Head of caudate nucleus (tissue), 42 donors: Measurements from ENCODE around the gene H3-3A.
A peak's percentile ranks its signal among the peaks of the same experiment; 100 is the strongest.

Experiments
- DNase-seq, 42 donors: peaks; one replicate each; pipeline versions ENCODE4 v3.0.0 to v3.0.0-alpha.2; 2020 to 2021; ENCODE audit warnings: mixed read lengths in 7 of 42
- intact Hi-C: fragments of 100-400 bp; cut with DNase I; formaldehyde crosslinking; loops from one replicate; pipeline ENCODE4 v1.15.0; 2022

H3-3A gene

DNA sequence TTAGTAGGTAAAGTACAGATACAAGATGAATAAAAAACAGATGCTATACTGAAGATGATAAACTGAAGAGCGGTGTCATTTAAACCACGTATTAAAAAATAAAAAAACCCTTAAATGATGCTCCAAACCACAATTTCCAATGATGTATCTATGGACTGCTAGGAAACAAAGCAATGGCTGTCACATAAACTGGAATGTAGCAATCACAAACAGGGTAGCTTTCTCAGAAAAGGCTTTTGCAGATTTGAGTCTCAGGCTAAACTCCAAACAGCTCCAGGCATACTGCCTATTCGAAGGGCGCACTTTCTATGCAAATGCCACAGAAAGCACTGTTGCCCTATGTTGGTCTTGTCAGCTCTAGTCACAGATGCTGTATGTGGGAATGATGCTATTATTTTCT lies 12.4 kb upstream of the H3-3A start:
- intact Hi-C loops, result no loop called here
- DNase-seq, result no peak

DNA sequence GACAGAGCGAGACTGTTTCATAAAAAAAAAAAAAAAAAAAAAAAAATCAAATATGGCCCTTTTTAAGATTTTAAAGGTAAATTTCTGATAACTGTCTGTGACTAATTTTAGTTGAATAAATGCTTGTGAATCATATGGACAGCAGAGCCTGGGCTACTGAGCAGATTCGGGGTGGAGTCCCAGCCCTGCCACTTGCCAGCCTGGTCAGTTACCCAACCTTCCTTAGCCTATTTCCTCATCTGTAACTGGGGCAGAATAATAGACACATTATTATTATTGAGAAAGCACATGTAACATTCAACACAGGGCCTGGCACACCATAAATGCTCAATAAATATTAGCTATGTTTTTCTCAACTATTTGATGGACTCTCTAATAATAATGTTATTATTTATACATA lies 11.2 kb upstream of the H3-3A start:
- DNase-seq, result no peak
- intact Hi-C loops, result no loop called here

DNA sequence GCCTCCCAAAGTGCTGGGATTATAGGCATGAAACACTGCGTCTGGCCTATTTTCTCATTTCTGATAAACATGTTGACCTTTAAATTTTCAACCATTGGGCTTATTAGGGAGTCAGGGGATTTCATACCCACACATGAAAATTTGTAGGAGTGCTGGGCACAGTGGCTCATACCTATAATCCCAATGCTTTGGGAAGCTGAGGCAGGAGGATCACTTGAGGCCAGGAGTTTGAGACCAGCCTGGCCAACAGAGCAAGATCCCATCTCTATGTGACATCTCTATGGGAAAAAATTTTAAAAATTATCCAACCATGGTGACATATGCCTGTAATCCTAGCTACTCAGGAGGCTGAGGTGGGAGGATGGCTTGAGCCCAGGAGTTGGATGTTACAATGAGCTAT lies 10.5 kb upstream of the H3-3A start:
- intact Hi-C loops, result no loop called here
- no peak for DNase-seq

DNA sequence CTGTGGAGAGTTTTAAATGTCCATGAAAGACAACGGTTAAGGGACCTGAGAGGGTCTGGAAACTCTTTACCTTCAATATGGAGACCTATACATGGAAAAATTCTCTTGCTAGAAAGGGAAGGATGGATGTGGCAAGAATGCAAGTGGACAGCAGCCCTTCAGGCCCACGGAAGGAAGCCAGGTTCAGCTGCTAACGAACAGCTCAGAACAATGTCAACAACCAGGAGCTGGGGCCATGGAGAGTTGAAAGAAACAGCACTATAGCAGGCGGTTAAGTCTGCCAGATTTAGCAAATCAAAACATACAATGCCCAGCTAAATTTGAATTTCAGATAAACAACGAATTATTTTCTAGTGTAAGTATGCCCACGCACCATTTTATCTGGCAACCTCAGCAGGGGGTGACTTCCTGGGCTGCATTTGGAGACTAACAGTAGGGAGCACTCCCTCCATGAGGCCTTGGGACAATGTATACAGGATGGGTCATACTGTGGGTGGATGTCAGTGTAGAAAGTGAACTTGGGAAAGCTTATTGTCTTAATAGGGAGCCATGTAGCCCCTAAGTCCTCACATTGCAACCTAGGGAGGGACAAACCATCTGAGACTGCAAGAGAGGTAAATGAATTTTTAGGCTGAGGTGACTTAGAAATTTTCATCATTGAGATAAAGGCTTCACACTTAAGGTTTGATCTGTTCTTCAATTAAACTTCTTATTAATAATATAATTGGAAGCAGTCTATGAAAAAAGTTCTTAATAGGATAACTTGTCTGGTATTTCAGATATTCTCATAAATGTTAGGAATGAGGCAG lies 7.8 kb upstream of the H3-3A start:
- DNase-seq, result no peak
- intact Hi-C loops, result no loop called here

GRCh38 chr1:226059709-226060108 lies 2.8 kb upstream of the H3-3A start:
- intact Hi-C loops, result loop anchor here (5.0 kb wide), 2 partner anchors 63 to 128 kb away; partner anchors contain the start of gene ACBD3

DNA sequence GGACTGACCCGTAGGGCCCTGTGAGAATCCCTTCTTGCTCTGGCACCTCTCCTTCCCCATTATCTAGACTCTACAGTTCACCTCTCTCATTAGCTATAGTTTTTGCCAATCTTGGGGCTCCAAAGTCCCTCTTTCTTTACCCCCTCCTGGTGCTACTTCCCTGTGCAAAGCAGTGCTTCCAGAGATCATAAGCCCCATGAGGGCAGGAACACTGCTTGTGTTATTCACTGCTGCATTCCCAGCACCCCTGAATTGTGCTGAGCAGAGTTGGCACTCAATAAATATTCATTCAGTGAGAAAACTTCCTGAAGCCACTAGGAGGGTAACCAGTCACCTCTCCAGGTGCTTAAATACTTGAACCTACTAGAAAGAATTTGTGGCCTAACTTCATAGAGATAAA lies 2.1 kb upstream of the H3-3A start:
- DNase-seq, result no peak
- intact Hi-C loops, result loop anchor here (5.0 kb wide), 2 partner anchors 62 to 127 kb away; partner anchors contain the start of gene ACBD3

More at GRCh38 chr1:226059709-226060108, 2.8 kb upstream of the H3-3A start:
- DNase-seq, result no peak

DNA sequence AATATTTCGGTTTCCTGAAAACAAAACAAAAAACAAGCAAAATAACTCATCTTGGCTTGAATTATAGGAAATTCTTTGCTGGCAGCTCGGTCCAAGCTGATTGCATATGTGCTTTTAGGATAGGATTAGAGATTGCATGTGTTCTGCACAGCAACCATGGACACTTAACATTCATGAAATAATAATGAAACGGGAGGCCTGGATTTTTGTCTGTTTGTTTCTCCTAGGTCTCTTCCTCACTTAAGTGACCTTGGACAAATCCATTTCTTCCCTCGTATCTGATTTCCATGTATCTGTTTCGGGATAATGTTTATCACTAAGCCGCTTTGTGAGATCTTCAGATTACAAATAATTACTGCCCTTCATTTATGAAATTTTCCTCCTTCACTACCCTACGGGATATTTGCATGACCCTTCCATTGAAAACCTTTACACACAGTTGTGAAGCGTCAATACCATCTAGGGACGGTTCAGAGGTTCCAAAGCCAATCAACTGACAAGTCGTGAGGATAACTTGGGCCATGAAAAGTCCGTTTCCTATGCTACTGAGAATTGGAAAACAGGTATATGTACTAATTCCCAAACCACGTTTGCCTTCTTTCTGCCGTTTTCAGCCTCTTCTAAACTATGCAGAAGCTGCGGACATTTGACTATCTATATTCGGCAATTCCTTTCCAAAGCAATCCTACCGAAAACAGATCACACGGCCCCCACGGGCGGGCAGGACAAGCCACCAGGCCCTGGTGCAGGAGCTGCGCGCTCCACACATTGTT lies 1.3 kb upstream of the H3-3A start:
- no peak for DNase-seq

DNA sequence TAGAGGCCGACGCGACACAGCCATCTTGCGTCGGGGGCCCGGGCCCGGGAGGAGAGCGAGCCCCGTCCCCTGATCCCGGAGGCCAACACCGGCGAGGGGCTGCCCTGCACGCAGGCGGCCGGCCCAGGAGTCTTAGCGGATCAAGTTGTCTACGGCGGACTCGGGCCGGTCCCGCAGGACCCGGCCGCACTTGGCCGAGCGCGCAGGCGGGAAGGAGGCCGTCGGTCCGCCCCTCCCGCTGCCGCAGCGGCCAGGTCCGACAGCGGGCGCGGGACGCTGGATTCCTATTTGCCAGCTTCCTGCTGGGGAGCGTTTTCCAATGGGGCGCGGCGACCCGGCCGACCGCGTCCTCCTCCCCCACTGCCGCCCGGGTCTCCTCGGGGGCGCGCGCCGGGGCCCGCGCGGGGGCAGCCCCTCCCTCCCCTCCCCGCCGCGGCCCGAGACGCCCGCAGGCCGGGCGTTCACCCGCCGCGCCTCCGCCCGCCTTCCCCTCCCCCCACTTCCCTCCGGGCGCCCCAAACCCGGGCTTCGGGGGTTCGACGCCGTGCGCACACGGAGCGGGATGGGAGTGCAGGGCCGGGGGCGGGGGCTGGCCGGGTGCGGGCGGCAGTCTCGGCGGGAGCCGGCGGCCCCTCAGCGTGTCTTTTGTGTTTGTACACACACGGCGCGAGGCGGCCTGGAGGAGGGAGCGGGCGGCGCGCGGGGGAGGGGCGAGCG lies 517 bp upstream of the H3-3A start:
- DNase-seq, result peak; percentile 49 to 91 (median 81)
- intact Hi-C loops, result loop anchor here (1.0 to 5.0 kb wide), 3 partner anchors 60 to 125 kb away; partner anchors contain the start of genes ACBD3 and SDE2

More for the DNA sequence above, 1.3 kb upstream of the H3-3A start:
- intact Hi-C loops, result loop anchor here (5.0 kb wide), 2 partner anchors 61 to 126 kb away; partner anchors contain the start of gene ACBD3

DNA sequence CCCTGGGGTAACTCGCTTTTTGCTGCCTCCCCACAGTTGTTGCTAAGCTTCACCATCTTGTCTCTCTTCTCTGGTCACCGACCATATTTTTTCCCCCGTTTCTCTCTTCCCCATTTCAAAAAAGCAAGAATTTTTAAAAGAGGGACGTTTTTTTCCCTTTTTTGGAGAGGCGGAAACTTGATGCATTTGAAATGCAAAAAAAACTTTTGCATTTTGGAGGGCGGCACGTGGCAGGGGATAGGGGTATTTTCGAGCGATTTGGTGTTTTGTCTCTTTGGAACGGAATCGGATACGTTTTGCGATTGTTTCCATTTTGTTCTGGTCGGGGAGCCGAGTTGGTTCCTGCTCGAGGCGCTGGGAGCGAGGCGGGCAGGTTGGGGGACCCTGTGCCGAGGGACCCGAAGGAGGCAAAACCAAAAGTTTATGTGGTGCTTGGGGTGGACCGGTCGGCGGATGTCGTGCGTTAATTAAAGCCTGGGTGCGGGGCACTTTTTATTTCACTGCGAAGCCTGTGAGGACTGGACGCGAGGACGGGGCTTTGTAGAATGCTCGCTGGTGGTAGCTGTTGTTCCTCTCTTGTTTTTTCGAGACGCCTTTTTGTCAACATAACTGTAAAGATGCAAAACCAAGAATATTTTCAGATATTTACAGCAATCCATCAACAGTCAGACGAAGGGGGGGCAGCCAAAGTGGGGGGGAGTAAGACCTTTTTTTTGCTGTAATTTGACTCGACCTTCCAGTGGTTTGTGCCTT lies 884 bp downstream of the H3-3A start:
- DNase-seq, result peak in 41 of 42 donors; percentile 18 to 80 (median 58)
- intact Hi-C loops, result loop anchor here (5.0 kb wide), 2 partner anchors 59 to 124 kb away; partner anchors contain the start of gene ACBD3

GRCh38 chr1:226063977-226064815 lies 1.7 kb downstream of the H3-3A start:
- intact Hi-C loops, result loop anchor here (5.0 kb wide), 2 partner anchors 58 to 123 kb away; partner anchors contain the start of gene ACBD3
- DNase-seq, result peak in 1 of 42 donors; percentile 7

- peak in 29 of 42 donors; percentile 15 to 80 (median 57) for DNase-seq
- intact Hi-C loops, result loop anchor here (5.0 kb wide), 2 partner anchors 57 to 122 kb away; partner anchors contain the start of gene ACBD3
These were observed 2.3 kb downstream of the H3-3A start for GRCh38 chr1:226064816-226065248.

DNA sequence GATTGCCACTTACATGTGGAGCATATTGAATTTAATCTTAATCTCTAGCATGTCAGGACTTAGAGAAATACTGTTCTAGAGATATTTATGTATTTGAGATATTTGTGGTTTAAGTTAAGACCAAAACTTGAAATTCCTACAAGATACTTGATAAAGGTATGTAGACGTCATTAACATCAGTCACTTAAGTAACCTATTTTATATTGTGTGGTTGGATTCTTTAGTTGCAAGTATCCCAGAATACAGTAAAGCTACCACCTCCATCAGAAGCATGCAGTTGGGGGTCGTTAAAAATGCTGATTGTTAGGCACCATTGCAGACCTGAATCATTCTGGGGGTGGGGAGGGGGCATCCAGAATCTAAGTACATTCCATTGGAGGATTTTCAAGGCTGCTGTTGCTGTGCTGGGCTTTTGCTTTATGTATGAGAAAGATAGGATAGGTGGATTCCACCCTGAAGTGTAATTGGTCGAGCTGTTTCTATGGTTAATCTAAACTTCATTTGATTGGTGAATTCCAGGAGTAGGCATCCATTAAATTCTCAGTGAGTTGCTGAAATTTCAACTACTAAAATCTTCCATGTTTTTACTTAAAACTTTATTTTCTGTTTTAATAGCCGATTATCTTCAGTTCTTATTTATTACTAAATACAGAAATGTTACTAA lies 4.0 kb downstream of the H3-3A start:
- intact Hi-C loops, result no loop called here
- DNase-seq, result no peak

GRCh38 chr1:226069811-226070489 lies 7.4 kb downstream of the H3-3A start:
- intact Hi-C loops, result no loop called here
- no peak for DNase-seq

DNA sequence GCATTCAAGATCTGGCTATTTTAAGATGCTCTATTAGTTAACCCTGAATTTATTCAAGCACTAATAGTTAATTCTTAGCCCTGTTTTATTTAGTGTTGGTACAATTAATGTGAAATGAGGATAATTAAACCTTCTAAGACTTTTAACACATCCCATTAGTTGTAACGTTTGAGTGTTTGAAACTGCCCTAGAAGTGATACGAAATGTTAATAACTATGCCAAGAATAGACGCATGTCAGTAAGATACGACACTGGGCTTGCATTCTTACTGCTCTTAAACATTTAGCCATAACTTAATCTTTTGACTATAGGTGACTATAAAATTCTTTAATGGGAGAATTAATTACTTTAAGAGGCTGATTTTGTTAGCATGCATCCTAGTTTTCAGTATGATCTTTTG lies 9.8 kb downstream of the H3-3A start:
- intact Hi-C loops, result no loop called here
- no peak for DNase-seq

GRCh38 chr1:226073184-226073950 lies 10.9 kb downstream of the H3-3A start:
- no peak for DNase-seq
- intact Hi-C loops, result no loop called here

- intact Hi-C loops, result no loop called here
- no peak for DNase-seq
These were observed 11.5 kb downstream of the H3-3A start for GRCh38 chr1:226074046-226074445.
